HepG2 (cell line): ENCODE results near the gene P2RX3. TPM values are rescaled to one million over a fixed set of nuclear protein-coding genes. Genes with fewer than 3 reads are reported as not detected.

Experiments used
- CEBPB ChIP-seq: IDR thresholded peaks from 2 replicates; pipeline ENCODE4 v1.6.1; 2011; ENCODE audit warnings: low read depth, low read length, improper control_type of control experiment, borderline replicate concordance
- CENPX ChIP-seq: sonication (generic); formaldehyde crosslinking; IDR thresholded peaks from 2 replicates; pipeline ENCODE4 v1.9.0; 2021; ENCODE audit warnings: mild to moderate bottlenecking, missing genetic modification reagents, moderate library complexity
- ETV5 ChIP-seq: IDR thresholded peaks from 2 replicates; pipeline ENCODE4 v1.6.1; 2018; ENCODE audit warnings: missing biosample characterization, missing genetic modification reagents, inconsistent platforms, borderline replicate concordance
- FIP1L1 ChIP-seq: fragments of 200-400 bp; formaldehyde crosslinking; IDR thresholded peaks from 2 replicates; pipeline ENCODE4 v1.6.1; 2018; ENCODE audit warnings: low read depth, mild to moderate bottlenecking, low read length, moderate library complexity, borderline replicate concordance; ENCODE audit not compliant: insufficient read depth
- KLF15 ChIP-seq: sonication (generic); formaldehyde crosslinking; IDR thresholded peaks from 2 replicates; pipeline ENCODE4 v1.8.1; 2023; ENCODE audit warnings: borderline replicate concordance, mild to moderate bottlenecking, inconsistent platforms, missing genetic modification reagents, mixed read lengths
- MAFK ChIP-seq, 2 experiments: IDR thresholded peaks in 1 of 2; conservative IDR thresholded peaks in 1 of 2; 2 replicates each; pipeline ENCODE4 v1.6.1; 2011; ENCODE audit warnings: improper control_type of control experiment in 2 of 2, low read length in 2 of 2
- POLR2AphosphoS2 ChIP-seq: IDR thresholded peaks from 2 replicates; pipeline ENCODE4 v1.6.1; 2011; ENCODE audit warnings: low read depth, low read length, improper control_type of control experiment
- RAD51 ChIP-seq: fragments of 450-650 bp; IDR thresholded peaks from 2 replicates; pipeline ENCODE4 v1.6.1; 2016; ENCODE audit warnings: borderline replicate concordance
- ZBTB10 ChIP-seq: sonication (generic); formaldehyde crosslinking; IDR thresholded peaks from 2 replicates; pipeline ENCODE4 v1.4.0; 2020; ENCODE audit warnings: missing genetic modification reagents, borderline replicate concordance
- ZNF10 ChIP-seq: sonication (generic); formaldehyde crosslinking; IDR thresholded peaks from 2 replicates; pipeline ENCODE4 v1.4.0; 2020; ENCODE audit warnings: mild to moderate bottlenecking, low read depth, missing genetic modification reagents, borderline replicate concordance
- ZNF205 ChIP-seq: IDR thresholded peaks from 2 replicates; pipeline ENCODE4 v1.6.1; 2018; ENCODE audit warnings: missing biosample characterization, missing genetic modification reagents
- ZNF329 ChIP-seq: sonication (generic); formaldehyde crosslinking; IDR thresholded peaks from 2 replicates; pipeline ENCODE4 v1.9.0; 2021; ENCODE audit warnings: low read depth, mild to moderate bottlenecking, missing genetic modification reagents
- ZNF33B ChIP-seq: sonication (generic); formaldehyde crosslinking; IDR thresholded peaks from 2 replicates; pipeline ENCODE4 v1.5.1; 2020; ENCODE audit warnings: mild to moderate bottlenecking, missing genetic modification reagents
- ZNF414 ChIP-seq: sonication (generic); formaldehyde crosslinking; IDR thresholded peaks from 2 replicates; pipeline ENCODE4 v1.5.0; 2020; ENCODE audit warnings: missing genetic modification reagents
- ZNF501 ChIP-seq: sonication (generic); formaldehyde crosslinking; IDR thresholded peaks from 2 replicates; pipeline ENCODE4 v1.5.1; 2020; ENCODE audit warnings: mild to moderate bottlenecking, moderate library complexity, missing genetic modification reagents
- ZNF512 ChIP-seq: sonication (generic); formaldehyde crosslinking; IDR thresholded peaks from 2 replicates; pipeline ENCODE4 v1.4.0; 2020; ENCODE audit warnings: mild to moderate bottlenecking, missing genetic modification reagents
- ZNF574 ChIP-seq: sonication (generic); formaldehyde crosslinking; IDR thresholded peaks from 2 replicates; pipeline ENCODE4 v1.4.0; 2020; ENCODE audit warnings: missing genetic modification reagents
- ZNF709 ChIP-seq: sonication (generic); formaldehyde crosslinking; IDR thresholded peaks from 2 replicates; pipeline ENCODE4 v1.5.0; 2020; ENCODE audit warnings: mild to moderate bottlenecking, missing genetic modification reagents
- ZSCAN5A ChIP-seq: sonication (generic); formaldehyde crosslinking; IDR thresholded peaks from 2 replicates; pipeline ENCODE4 v1.8.0; 2022; ENCODE audit warnings: mild to moderate bottlenecking, missing genetic modification reagents, borderline replicate concordance
- polyA plus RNA-seq, 8 experiments: library from polyadenylated mRNA; depleted of rRNA in 3 of 8; stranded (reverse) in 7 of 8; unstranded in 1 of 8; fragments of >200 nt; fragmentation: Illumina TruSeq in 4 of 8; extraction: Trizol in 4 of 8; gene quantifications; 2 replicates each; pipeline versions ENCODE4 v1.2.1 to v1.2.3, GENCODE V29; 2011 to 2016; ENCODE audit warnings: low read depth in 4 of 8, missing spikeins in 1 of 8, mixed read lengths in 1 of 8; ENCODE audit not compliant: insufficient read depth in 1 of 8
- total RNA-seq, 5 experiments: library from RNA; depleted of rRNA; stranded (reverse); fragments of >200 nt; fragmentation: Illumina TruSeq; extraction: Trizol; gene quantifications; 2 replicates each; pipeline ENCODE4 v1.2.3, GENCODE V29; 2016; ENCODE audit warnings: low read depth in 1 of 5

The P2RX3 gene
- total and polyA plus RNA-seq, 2 of the 13 experiments (the other 11 are each of a cell fraction or from before 2014, with no cell fraction given), result 0.08 TPM; not detected in 1

DNA sequence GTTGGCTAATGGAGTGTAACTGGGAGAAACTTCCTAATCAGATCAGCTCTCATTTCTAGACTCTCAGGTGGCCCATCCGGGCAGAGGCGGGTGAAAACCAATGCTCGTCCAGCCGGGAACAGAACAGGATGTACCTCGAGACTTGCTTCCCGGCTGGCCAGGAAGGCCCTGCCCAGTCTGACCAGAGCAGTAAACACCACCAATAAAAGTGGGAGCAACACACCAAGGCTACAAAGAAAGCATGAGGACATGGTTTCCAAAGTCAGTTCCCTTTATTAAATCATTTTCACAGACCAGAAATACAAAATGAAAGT lies 12.5 kb upstream of the P2RX3 start (continued):
- TF ChIP-seq ZSCAN5A (CRISPR knock-in tag) (no peak), ZNF501 (CRISPR knock-in tag) (0 out of 2 replicates have a peak, but pooled peaks have one; percentile 2), MAFK (conservative IDR thresholded peaks at IDR 0.05 in 1 of 2, IDR thresholded peaks at IDR 0.05 in 1 of 2; ENCODE audit: low read length in 2 of 2) (no peak), ZNF329 (CRISPR knock-in tag) (no peak), ZNF709 (CRISPR knock-in tag) (no peak), CENPX (CRISPR knock-in tag) (no peak), ETV5 (no peak), ZNF574 (CRISPR knock-in tag) (no peak), POLR2AphosphoS2 (no peak), ZNF512 (CRISPR knock-in tag) (no peak), ZNF33B (no peak), ZNF10 (CRISPR knock-in tag) (no peak), ZBTB10 (CRISPR knock-in tag) (no peak), ZNF414 (CRISPR knock-in tag) (no peak), CEBPB (no peak), KLF15 (CRISPR knock-in tag) (no peak), FIP1L1 (0 out of 2 replicates have a peak, but pooled peaks have one; percentile 22), RAD51 (no peak), ZNF205 (CRISPR knock-in tag) (no peak)
